EL (cell line): ENCODE measurements around the gene ADCY1.

ENCODE experiments used
- DNase-seq: peaks from one replicate; pipeline ENCODE4 v3.0.0-alpha.2; 2016

ADCY1 gene

DNA sequence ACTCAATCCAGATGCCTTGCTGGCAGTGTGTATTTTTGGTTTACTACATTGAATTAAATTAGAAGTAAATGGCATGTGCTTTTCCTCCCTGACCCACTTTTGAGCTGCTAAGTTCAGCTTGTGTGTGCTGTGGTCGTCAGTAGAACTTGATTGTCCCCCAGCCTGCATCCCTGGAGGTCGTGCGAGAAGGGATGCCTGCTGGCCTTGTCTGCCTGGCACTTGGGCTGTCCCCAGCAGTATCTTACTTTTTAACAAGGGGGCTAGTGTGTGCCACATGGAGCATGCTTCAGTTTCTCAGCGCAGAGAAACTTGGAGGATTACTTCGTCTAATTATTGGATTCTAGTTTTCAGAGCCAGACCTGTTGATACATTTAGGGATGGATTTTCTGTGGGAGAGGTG is 80.2 kb downstream of the ADCY1 start:
- DNase-seq: no peak

DNA sequence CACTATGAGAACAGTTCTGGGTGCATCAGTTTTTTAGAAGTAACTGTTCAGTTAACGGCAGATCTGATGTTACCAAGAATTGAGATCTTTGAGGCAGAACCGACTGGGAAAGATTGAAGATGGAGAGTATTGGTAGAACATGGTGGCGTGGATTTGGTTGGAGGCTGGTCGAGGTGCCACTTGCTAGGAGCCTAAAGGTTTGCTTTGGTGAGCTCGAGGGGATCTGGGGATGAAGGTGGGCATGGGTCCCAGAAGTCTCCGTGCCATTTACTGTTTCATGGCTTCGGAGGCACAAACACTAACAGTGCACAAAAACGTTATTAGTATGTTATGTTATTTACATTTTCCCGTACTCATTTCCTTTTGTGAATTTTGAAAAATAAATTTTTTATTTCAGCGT is 81.4 kb downstream of the ADCY1 start:
- DNase-seq: no peak

DNA sequence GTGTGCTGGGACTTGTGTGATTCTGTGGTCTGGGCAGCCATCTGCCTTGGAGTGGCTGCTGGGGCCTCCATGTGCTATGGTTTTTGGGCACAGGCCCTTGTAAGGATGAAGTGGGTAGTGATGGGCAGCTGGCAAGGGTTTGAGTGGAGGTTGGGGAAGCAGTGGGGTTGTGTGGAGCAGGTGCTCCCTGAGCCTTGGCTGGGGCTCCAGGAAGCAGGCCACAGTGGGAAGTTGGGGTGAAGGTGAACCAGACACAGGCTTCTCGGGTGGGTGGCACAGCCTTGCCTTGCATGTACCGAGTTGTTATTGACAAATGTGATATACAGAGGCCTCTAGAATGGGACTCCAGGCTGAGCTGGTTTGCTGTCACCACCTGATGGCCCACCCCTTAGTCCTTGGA is 82.3 kb downstream of the ADCY1 start:
- no peak for DNase-seq

DNA sequence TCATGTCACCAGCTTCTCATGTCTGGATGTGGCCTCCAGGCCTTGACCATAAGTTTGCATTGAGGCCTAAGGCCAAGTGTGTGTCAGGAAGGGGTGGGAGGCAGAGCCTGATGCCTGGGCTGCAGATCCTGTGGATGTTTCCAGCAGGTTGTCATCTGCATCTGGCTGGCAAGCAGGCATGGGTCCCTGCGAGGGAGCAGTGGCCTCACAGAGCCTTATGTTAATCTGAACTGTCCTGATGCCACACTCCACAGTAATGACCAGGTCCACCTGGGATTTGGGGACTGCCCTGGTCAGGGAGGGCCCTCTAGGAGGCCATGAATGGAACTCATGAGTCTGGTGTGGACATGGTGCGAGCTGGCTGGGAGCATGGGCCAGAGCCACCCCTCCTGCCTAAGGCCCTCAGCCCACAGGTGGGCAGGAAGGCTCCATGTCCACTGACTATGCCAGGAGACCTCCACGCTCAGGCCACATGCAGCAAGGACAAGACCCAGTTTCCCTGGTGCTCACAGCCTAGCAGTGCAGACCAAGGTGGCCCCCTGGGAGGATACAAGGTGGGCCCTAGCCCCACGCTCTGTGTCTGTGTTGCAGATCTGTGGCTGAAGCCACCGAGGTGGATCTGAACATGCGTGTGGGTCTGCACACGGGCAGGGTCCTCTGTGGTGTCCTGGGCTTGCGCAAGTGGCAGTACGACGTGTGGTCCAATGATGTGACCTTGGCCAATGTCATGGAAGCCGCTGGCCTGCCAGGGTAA is 83.1 kb downstream of the ADCY1 start:
- DNase-seq: no peak

DNA sequence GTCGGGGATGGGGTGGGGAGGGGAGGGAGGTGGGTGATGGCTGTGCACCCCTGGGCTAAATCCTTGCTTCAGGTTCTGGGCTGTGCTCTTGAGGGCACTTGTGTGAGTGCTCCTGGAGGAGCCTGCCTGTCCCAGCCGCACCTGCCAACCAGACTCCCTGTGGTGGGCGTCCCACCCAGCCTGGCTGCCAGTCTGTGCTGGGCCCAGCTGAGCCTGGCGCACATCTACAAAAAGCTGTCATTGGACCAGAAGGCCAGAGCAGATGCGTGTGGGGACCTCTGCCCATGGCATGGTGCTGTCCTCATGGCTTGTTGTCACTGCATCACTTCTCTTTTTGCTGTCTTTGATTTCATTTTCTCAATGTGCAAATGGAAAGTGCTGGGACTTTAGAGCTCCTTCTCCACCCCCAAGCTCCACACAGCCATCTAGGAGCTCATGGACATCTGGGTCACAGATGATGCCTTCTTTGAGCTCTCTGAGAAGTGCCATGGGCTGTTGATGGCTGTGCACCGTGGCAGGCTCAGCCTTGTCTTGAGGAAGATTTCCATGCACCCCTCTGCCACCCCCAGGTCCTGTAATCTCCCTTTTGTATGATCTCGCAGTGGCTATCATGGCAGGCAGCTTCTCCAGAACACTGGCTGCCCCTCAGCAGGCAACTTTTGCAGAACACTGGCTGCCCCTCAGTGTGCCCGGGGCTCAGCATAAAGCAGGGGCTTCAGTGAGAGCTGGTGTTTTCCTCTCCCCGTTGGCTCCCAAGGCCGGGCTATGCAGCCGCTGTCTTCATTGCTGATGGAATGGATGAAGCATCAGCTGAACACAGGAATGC is 83.9 kb downstream of the ADCY1 start:
- DNase-seq: no peak

DNA sequence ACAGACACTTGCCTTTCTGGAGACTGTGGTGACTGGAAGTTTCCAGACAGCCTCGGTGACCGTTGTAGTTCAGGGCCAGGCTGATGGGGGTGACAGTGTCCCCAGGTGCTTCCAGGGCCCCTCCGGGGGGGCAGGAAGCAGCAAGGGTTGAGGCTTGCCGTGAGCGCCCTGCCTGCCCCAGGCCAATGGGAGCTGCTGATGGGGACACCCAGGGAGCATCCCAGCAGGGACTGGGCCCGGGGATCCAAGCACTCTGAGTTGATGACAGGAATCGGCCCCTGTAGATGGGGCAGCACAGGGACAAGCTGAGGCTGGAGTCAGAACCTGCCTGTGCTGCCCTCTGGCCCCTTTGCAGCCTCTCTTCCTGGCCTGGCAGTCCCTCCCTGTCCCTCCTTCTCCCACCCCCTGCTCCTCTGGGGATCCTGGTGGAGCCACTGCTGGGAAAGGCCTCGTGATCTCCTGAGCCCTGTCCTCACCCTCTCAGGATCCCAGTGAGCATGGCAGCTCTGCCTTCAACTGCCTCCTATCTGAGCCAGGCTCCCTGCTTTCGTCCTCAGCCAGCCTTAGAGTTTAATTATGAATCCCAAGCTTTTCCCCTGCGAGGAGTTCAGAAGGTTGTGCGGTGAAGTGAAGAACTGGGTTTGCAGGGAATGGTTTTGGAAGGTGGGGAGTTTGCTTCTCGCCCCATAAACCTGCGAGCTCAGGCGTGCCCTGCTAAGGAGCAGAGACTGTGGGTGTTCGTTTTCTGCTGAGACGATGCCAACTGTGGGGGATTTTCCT is 84.7 kb downstream of the ADCY1 start:
- no peak for DNase-seq

DNA sequence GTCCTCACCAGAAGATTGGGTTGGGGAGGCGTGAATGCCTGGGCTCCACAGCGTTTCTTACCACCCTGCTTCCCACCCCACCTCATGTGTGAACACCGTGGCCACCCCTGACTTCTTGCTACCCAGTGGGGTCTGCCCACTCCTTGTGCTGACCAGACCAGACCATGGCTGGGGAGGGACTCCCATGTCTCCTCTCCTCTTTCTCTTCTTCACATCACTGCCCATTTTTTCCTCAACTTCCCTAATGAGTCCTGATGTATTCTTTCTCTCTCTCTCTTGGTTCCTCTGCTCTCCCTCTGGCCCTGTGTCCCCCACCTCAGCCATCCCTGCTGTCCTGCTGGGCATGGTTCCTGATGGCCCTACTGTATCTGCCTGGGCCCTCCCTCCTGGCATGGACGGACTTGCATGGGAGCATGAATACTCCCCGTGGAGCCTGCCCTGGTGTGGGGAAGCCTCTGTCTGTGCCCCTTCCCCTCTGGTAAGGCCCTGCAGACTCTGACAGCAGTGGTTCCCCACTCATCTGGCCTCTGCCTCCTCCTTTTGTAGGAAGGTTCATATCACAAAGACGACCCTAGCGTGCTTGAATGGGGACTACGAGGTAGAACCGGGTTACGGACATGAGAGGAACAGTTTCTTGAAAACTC is 85.5 kb downstream of the ADCY1 start:
- no peak for DNase-seq

DNA sequence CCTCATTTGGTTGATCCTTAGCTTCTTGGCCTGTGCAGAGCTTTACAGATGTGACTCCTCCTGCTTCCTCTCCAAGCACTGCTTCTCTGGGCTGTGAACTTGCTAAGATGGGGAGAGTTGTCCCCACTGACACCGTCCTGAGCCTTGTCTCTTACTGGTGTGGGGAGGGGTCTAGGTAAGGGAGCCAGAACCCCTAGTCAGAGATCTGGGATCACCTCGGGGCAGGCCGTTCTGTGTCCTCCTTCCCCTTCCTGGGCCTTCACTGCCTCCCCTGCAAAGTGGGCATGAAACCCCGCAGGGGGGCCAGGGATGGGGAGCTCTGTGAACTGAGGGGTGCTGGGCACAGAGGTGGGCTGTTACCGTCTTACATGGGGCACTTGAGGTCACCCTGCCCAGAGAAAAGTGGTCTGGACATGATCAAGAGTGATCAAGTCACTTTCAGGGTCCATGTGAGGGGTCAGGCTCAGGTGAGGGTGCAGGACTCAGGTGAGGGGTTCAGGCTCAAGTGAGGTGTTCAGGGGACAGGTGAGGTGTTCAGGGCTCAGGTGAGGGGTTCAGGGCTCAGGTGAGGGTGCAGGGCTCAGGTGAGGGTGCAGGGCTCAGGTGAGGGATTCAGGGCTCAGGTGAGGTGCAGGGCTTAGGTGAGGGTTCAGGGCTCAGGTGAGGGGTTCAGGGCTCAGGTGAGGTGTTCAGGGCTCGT is 86.2 kb downstream of the ADCY1 start:
- DNase-seq: no peak

DNA sequence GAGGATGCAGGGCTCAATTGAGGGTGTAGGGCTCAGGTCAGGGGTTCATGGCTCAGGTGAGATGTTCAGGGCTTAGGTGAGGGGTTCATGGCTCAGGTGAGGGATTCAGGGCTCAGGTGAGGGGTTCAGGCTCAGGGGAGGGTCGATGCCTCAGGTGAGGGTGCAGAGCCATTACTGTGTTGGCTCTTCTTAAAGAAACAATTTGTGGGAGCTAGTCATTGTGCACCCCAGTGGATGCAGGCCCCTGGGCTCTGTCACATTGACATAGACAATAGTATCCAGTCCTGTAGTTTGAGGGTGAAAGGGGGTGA is 86.7 kb downstream of the ADCY1 start:
- DNase-seq: no peak

DNA sequence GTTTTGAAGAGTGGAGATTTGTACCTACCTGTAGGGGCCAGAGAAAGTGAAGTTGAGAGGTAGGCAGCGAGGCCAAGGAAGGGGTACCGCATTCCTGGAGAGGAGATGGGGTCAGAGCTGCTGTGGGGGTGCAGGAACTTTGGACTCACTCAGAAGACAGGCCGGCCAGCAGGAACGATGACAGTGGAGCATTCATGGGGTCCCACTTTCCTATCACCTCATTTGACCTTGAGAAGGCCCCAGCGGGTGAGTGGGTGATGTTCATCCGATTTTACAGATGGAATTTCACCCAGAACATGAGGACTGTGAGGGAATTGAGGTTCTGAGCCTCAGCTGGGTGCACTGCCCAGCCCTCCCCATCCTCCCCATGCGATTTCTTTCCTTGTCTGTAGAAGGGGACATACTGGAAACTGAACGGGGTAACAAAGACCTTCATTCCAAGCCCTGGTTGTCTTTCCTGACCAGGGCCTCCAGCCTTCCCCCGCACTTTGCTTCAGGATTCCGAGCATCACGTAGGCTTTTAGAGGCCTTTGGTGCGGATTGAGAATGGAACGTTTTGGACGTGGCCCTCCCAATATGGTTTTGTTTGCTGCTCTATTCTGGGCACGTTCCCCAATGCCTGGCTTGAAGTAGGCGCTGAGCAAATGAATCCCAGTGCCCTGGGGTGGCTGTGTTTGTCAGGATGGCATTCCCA is 87.3 kb downstream of the ADCY1 start:
- no peak for DNase-seq

DNA sequence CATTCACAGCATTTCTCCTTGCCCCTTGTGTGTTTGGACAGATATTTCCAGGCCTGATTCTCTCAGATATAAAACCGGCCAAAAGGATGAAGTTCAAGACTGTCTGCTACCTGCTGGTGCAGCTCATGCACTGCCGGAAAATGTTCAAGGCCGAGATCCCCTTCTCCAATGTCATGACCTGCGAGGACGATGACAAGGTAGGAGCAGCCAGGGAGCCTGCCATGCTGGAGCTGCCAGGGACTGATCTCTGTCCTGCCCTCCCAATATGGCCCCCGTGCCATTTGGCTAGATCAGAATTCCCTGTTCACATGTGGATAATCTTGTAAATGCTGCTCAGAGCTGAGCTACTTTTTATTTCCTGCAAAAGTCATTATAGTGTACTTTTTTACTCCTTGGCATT is 87.8 kb downstream of the ADCY1 start:
- DNase-seq: no peak

DNA sequence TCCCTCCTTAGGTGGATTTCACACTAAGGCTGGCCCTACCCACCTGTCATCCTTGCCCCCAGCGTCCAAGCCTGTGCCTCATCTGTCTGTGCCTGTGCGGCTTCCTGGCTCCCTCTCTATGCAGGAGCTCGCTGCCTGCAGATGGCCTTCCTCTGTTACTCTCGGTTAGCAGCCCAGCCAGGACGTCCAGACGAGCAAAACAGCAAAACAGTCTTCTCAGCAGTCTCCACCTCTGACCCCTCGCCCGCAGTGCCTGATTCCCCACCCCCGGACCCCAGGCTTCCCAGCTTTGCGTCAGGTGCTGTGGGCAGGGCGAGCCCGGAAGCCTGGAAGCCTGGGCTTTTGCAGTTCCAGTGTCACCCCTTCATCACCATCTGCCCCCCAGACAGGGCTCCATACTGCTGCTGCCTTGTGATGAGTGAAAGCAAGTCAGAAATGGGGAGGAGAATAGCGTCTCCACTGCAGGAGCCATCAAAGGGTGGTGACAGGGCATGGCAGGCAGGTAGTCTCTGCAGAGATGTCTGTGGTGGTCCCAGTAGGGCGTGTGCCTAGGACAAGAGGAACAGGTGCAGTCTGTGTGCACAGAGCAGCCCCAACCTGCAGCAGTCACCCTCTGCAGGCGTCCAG is 88.5 kb downstream of the ADCY1 start:
- DNase-seq: no peak

DNA sequence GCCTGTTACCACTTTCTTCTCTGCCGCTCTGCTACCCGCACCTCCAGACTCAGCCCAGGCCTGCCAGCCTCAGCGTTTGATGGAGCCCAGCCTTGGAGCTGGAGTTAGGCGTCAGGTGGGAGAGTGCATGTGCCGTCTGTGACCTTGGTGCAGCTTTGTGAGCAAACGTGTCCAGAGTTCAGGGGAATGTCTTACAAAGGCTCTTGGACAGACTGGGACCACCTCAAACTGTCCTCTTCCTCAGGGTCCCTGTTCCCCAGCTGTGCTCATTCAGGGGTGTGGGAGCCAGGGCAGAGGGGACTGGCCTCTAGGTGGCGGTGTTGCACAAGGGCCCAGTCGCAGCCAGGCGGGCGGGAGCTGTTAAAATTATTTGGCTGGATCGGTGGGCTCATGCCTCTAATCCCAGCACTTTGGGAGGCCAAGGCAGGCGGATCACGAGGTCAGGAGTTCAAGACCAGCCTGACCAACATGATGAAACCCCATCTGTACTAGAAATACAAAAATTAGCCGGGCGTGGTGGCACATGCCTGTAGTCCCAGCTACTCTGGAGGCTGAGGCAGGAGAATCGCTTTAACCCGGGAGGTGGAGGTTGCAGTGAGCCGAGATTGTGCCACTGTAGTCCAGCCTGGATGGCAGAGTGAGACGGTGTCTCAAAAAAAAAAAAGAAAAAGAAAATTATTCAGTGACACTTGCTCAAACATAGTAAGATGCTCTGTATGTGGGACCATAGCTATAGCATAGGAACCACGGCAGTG is 89.2 kb downstream of the ADCY1 start:
- DNase-seq: peak; percentile 35

DNA sequence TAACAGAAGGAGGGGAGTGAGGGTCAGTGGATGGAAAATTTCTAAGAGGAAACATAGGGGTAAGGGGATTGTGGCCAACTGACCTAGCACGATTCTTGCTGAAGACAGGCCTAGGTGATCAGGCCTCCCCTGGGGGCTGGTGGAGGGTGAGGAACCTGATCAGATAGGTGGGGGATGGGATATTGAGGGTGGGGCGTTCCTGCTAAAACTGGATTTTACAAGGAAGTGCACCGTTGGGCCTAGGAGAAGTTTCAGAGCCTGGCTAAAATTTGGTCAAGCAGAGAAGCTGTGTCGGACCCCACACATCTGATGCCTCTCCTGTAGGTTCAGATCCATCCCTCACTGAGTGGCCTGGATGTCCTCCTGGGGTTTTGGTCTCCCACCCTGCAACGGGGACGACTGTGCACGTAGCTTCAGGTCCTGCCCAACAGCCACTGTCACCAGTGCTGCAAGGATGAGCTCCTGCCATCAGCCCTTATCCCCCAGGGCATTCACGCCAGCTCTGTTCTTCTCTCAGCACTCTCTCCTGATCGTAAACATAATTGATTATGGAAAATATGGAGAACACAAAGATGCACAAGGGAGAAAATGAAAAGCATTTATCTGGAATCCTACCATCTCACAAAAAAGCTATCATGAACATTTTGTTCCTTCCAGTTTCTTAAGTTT is 89.9 kb downstream of the ADCY1 start:
- no peak for DNase-seq

DNA sequence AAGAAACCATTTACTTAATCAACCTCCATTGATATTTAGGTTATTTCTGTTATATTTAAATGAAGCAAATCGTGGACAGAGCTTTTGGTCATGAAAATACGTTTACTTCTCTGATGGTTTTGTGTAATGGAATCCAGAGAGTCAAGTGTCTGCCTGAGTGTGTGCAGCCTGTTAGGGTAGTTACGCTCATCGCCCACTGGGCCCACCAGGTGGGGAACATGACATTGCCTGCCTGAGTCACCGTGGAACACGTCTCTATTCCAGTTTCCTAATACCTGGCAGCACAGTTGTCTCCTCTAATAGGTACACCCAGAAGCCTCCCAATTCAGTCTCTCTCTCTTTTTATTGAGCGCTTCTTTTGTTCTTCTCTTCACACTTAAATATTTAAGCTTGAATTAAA is 91.0 kb downstream of the ADCY1 start:
- no peak for DNase-seq

DNA sequence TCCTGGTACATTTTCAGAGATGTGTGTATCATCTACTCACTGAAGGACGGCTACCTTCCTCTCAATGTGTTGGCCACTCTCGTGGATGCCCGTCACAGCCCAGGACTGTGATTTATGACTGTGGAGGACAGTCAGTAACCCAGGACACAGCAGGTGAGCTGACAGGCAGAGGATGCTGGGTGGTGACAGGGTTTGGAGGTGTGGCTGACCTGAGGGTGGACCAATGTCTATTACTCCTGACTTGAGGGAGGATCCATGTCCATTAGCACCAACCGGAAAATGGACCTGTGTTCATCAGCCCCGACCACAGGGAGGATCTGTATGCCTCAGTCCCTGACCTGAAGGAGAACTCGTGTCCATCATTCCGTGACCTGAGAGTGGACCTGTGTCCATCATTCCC is 96.1 kb downstream of the ADCY1 start:
- no peak for DNase-seq

DNA sequence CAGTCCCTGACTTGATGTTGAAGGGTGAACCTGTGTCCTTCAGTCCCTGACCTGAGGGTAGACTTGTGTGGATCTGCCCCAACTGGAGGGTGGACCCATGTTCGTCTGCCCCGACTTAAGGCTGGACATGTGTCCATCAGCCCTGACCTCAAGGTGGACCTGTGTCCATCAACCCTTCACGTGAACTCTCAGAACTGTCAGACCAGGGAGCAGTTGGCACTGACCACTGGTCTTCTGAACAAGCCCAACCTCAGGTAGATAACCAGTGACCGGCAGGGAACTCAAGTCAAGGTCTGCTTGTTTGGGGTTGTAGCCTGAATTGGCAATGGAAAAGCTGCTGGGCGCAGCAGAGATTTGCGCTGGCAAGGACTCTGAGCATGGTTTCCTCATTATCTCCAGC is 96.5 kb downstream of the ADCY1 start:
- DNase-seq: no peak

DNA sequence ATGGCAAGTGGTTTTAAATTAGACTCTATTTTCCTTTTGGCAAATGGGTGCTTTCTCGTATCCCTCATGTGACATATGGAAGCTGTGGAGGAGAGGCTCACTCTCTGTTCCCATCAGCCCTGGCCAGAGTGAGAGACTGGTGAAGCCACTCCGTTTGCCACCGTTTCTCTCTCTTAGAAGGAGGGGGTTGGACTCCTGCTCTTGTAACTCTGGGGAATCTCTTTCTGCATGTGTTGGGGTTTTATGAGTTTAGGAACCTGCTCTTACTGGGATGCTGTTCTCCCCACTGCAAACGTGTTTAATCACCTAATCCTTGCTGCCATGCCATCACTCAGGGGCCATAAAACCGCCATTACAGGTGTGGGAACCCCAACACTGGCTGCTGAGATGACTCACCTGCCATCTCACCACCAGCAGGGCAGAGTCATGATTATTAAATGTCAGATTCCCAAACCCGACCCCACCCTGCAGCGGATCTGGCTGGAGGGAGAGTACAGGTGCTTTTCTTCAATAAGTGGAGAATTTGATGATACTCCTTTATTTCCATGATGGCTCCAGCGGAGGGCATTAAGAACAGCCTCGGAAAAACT is 103.2 kb downstream of the ADCY1 start:
- no peak for DNase-seq

DNA sequence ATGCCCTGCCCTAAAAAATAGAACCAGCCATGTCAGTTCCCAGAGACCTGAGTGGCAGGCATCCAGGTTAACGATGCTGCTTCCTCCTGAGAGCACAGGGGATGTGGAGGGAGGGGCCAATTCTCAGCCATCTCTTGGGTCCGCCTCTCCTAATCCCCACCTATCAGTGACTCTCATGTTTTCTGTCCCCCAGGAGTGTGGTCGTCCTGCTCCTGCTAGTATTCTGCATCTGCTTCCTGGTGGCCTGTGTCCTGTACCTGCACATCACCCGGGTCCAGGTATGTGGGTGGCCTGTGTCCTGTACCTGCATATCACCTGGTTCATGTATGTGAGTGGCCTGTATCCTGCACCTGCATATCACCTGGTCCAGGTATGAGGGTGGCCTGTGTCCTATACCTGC is 105.3 kb downstream of the ADCY1 start:
- no peak for DNase-seq

DNA sequence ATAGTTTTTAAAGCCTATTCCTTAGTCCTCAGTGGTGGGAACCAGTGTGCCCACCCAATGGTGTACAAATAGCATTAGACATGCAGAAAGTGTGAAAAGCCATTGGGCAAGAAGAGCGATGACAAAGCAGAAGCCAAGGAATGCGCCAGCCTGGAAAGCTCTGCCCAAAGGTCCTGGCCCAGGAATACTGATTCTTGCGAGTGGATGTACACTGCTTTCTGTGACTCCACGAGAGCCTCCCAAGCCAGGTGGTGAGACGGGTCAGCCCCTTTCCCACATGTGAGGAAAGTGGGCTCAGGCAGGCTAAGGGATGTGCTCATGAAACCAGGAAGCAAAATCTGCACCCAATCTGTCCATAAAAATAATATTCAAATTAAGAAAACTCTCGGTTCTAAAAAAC is 106.6 kb downstream of the ADCY1 start:
- DNase-seq: no peak
